ENCODE measurements around the gene PDGFB.

PDGFB gene

GRCh38 chr22:39205344-39206021 is 39.3 kb downstream of the PDGFB start:
- peak; percentile 74 for DNase-seq (ENCODE audit: low spot score)

GRCh38 chr22:39204216-39204615 is 40.6 kb downstream of the PDGFB start:
- DNase-seq (ENCODE audit: low spot score), result no peak

- DNase-seq (ENCODE audit: low spot score), result no peak
These were observed 47.2 kb downstream of the PDGFB start for GRCh38 chr22:39197578-39197977.

- no peak for DNase-seq (ENCODE audit: low spot score)
These were observed 50.7 kb downstream of the PDGFB start for GRCh38 chr22:39194098-39194497.

GRCh38 chr22:39188809-39189208 is 56.0 kb downstream of the PDGFB start:
- DNase-seq (ENCODE audit: low spot score), result no peak

- DNase-seq (ENCODE audit: low spot score), result peak; percentile 84
These were observed 59.2 kb downstream of the PDGFB start for GRCh38 chr22:39185601-39186012.

- DNase-seq (ENCODE audit: low spot score), result no peak
These were observed 59.9 kb downstream of the PDGFB start for GRCh38 chr22:39184586-39185577.

- peak; percentile 57 for DNase-seq (ENCODE audit: low spot score)
These were observed 60.7 kb downstream of the PDGFB start for GRCh38 chr22:39183991-39184585.

- no peak for DNase-seq (ENCODE audit: low spot score)
These were observed 62.2 kb downstream of the PDGFB start for GRCh38 chr22:39182478-39183030.

- DNase-seq (ENCODE audit: low spot score), result no peak
These were observed 63.0 kb downstream of the PDGFB start for GRCh38 chr22:39181778-39182177.

- DNase-seq (ENCODE audit: low spot score), result no peak
These were observed 63.4 kb downstream of the PDGFB start for GRCh38 chr22:39181356-39181755.

- no peak for DNase-seq (ENCODE audit: low spot score)
These were observed 64.9 kb downstream of the PDGFB start for GRCh38 chr22:39179841-39180335.

GRCh38 chr22:39179401-39179827 is 65.4 kb downstream of the PDGFB start:
- no peak for DNase-seq (ENCODE audit: low spot score)

- no peak for DNase-seq (ENCODE audit: low spot score)
These were observed 66.3 kb downstream of the PDGFB start for GRCh38 chr22:39178206-39179111.

GRCh38 chr22:39177791-39178190 is 67.0 kb downstream of the PDGFB start:
- DNase-seq (ENCODE audit: low spot score), result no peak

GRCh38 chr22:39177456-39177775 is 67.4 kb downstream of the PDGFB start:
- DNase-seq (ENCODE audit: low spot score), result no peak

- DNase-seq (ENCODE audit: low spot score), result no peak
These were observed 67.9 kb downstream of the PDGFB start for GRCh38 chr22:39176714-39177455.

GRCh38 chr22:39176143-39176713 is 68.6 kb downstream of the PDGFB start:
- DNase-seq (ENCODE audit: low spot score), result peak; percentile 83

- DNase-seq (ENCODE audit: low spot score), result no peak
These were observed 69.2 kb downstream of the PDGFB start for GRCh38 chr22:39175353-39176142.
